ENCODE measurements around the gene MIPOL1.
"Not testable (repeated sequence)": the region's sequence is repeated elsewhere in the genome, so short reads cannot be mapped to it uniquely, and the experiment has no call there.

Gene MIPOL1, protein sequence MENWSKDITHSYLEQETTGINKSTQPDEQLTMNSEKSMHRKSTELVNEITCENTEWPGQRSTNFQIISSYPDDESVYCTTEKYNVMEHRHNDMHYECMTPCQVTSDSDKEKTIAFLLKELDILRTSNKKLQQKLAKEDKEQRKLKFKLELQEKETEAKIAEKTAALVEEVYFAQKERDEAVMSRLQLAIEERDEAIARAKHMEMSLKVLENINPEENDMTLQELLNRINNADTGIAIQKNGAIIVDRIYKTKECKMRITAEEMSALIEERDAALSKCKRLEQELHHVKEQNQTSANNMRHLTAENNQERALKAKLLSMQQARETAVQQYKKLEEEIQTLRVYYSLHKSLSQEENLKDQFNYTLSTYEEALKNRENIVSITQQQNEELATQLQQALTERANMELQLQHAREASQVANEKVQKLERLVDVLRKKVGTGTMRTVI

DNA sequence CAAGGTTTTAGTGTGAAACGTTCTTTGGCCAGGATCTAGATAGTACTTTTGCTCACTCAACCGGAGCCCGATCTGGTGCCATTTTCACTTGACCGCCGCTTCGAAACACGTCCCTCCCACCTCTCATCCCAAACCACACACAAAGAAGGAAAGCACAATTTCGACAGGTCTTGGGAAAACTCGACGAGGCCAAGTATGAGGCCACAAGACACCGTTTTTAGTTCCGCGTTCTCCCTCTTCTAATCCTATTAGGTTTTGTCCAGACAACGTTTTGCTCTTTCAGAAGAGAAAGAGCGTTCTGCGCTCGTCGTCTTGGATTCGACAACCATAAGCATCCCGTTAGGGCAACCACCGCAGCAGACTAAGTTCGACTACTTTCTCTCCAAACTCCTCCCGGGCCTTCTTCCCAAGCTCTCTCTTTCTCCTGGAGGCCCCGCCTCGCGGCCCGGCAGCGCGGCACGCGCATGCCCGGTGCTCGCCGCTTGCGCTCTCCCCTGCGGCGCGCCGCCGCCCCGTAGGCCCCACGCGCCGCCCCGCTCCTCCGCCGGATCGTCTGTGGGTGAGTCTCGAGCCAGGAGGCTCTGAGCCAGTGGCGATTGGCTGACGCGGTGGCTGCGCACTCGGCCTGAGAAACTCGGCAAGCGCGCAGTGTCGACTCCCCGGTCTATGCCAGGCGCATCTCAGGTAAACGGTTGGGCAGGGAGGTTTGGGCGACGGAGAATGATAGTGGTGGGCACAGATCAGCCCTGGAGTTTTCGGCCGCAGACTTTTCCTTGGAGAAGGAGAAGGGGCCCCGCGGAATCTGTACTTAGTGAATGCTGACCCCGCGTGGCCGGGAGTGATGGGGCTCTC, at the start of gene MIPOL1:
Gene MIPOL1, plus strand, starts transcription at position 517 of the 852 bp plus-strand sequence. CDS start 49,952 bp downstream, outside the sequence.
- DNase-seq, result peak; percentile 86

DNA sequence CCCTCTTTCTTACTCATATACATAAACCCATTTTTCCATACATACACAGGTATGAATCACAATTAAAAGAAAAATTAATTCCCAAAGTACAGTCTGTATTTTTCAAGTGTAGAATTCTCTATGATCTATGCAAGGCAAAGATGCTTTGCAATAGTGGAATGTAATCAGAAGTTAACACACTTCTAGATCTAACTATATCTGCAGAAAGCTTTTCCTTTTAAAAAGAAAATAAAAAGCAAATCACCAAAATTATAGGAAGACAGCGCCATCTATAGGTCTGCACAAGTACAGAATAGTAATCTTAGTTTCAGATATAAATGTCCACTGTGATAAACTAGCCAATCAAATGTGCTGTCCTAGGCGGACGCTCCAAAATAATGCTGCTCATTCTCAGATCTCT, 47.3 kb upstream of the MIPOL1 start:
- peak; percentile 37 for DNase-seq

DNA sequence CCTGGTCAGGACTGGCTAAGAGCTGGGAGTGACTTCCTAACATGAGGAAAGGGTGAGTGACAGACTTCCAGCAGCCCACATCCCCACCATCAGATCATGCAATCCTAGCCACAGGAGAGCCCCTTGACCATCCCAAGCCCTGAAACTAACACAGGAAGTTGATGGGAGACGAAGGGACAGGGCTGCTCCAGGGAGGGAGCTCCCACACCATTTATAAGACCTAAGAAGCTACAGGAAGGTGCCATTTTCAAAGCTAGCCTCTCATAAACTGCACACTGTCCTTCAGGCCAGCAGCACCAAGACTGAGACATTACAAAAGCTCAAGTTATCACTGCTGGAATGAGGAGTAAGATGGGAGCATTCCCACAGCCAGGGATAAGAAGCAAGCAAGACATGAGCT, 44.7 kb upstream of the MIPOL1 start:
- no peak for DNase-seq

DNA sequence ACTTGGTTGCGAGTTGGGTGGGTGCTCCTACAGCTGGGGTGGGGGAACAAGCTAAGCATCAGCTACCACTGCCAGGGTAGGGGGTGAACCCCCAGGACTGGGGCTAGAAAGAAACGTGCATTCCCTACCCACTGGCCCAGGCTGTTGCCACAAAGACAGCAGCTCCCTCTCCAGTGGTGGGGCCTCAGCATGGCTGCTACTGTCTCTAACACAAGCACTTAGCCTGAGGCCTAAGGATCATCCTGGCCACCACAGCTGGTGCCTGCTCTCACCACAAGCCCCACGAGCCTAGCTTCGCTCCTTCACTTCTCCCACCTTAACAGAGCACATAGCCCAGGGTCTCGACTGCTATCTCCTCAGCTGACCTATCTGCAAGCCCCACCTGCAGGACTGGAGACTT, 44.3 kb upstream of the MIPOL1 start:
- no peak for DNase-seq

DNA sequence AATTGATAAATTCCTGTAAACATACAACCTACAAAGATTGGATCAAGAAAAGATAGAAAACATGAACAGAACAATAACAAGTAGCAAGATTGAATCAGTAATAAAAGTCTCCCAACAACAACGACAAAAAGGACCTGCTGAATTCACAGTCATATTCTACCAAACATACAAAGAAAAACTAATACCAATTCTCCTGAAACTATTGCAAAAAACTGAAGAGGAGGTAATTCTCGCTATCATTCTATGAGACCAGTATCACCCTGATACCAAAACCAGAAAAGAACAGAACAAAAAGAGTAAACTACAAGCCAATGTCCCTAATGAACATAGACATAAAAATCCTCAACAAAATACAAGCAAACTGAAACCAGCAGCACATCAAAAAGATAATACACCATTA, 39.8 kb upstream of the MIPOL1 start:
- no peak for DNase-seq

DNA sequence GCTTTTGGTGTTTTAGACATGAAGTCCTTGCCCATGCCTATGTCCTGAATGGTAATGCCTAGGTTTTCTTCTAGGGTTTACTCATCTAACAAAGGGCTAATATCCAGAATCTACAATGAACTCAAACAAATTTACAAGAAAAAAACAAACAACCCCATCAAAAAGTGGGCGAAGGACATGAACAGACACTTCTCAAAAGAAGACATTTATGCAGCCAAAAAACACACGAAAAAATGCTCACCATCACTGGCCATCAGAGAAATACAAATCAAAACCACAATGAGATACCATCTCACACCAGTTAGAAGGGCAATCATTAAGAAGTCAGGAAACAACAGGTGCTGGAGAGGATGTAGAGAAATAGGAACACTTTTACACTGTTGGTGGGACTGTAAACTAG, 35.4 kb upstream of the MIPOL1 start:
- DNase-seq, result not testable (repeated sequence)

DNA sequence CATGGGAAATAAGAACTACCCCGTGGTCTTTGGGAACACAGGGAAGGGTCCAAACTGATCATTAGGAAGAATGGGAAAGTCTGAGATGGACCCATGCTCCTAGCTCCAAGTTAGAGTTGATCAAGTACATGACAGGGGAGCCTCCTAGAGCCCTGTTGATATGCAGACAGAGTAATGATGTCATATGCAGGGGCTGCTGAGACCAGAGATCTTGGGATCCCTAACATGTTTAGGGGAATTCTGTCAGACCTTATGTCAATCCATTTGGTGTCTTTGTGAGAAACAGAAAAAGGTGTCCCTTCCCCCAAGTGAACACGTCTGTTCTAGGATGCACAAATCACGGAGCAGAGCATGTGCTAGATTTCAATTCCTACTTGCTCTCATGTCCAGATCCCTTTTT, 31.9 kb upstream of the MIPOL1 start:
- no peak for DNase-seq

DNA sequence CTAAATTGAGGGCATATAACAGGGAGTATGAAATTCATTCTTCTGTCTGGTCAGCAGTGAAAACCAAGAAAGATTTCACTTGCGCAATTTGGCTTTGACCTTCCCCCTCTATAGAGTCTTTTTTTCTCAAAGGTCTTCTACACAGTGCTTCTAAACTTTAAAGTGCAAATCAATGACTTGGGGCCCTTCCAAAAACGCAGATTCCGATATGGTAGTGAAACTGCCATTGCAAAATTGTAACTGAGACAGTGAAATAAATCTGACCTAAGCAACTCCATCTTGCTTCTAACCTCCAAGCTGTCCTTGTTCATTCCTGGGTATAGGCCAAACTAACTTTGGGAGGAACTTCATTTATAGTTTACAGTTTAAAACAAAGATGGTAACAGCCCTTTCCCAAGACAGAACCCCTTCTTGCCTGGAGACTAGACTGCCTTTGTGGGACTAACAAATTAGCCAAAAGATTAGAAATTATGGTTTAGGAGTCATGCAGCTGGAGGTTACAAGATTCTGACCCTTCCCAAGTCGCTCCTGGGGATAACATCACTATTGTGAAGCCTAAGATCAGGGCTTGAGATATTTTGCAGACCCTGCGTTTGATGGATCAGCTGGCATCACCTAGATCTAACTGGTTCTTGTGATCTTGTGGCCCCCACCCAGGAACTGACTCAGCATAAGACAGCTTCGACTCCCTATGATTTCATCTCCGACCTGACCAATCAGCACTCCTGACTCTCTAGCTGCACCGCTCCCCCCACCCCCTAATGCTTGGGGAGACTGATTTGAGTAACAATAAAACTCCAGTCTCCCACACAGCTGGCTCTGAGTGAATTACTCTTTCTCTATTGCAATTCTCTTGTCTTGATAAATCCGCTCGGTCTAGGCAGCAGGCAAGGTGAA, 30.3 kb upstream of the MIPOL1 start:
- DNase-seq, result no peak

DNA sequence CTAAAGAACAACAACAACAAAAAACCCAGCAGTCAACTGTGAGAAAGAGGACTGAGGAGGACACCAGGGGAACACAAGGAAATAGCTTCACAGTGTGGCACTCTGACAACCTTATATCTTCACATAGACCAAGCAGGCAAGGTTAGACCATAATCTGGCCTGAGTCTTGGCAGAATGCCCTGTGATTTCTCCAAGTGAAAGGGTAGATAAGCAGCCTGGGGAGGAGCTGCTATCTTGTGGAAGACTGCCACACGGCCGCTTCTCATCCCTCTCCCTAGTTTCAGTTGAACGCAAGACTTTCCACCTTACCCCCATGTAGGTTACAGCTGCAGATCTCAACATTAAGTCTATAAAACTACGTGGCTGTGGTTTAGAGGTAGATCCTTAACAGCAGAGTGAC, 29.0 kb upstream of the MIPOL1 start:
- DNase-seq, result no peak

DNA sequence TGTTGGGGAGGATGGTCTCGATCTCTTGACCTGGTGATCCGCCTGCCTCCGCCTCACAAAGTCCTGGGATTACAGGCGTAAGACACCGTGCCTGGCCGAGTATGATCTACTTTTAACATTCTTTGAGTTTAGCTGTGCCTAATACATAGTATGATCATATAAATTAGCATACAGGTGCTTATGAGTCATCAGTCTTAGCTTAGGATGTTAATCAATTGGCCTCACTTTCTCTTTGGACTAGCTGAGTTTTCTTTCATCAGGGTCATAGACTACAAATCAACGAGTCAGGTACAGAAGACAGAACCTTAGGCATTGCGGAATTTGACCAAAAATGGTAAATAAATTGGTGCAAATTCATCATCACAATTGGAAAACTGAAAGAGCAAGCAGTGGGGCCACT, 27.5 kb upstream of the MIPOL1 start:
- DNase-seq, result no peak

DNA sequence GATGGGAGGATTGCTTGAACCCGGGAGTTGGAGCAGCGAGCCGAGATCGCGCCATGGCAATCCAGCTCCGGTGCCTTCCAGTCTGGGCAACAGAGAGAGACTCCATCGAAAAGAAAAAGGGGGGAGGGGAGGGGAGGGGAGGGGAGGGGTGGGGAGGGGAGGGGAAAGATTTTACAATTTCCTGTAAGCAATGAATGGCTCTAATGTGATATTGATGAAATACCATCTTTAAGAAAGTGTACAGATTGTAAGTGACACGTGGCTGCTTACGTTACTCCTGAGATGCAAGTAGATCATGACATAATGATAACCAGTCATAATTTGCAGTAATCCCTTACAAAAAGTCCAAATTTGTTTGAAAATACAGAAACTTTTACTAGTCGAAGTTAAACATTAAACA, 26.7 kb upstream of the MIPOL1 start:
- DNase-seq, result no peak

DNA sequence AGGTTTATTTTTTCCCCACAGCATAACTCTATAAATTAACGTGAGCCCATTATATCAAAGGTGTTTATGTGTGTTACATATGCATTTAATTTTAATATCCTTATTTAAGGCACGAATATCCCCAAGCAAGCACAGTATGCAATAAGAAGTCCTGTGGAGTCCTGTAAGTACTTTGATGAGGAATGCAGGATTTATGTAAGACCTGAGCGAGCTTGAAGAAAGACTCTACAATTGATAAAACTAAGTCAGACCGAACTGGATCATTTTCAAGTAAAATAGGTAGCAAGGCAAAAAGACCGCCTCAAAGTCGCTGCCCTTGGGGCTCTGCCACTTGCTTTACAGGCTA, 26.1 kb upstream of the MIPOL1 start:
- no peak for DNase-seq

DNA sequence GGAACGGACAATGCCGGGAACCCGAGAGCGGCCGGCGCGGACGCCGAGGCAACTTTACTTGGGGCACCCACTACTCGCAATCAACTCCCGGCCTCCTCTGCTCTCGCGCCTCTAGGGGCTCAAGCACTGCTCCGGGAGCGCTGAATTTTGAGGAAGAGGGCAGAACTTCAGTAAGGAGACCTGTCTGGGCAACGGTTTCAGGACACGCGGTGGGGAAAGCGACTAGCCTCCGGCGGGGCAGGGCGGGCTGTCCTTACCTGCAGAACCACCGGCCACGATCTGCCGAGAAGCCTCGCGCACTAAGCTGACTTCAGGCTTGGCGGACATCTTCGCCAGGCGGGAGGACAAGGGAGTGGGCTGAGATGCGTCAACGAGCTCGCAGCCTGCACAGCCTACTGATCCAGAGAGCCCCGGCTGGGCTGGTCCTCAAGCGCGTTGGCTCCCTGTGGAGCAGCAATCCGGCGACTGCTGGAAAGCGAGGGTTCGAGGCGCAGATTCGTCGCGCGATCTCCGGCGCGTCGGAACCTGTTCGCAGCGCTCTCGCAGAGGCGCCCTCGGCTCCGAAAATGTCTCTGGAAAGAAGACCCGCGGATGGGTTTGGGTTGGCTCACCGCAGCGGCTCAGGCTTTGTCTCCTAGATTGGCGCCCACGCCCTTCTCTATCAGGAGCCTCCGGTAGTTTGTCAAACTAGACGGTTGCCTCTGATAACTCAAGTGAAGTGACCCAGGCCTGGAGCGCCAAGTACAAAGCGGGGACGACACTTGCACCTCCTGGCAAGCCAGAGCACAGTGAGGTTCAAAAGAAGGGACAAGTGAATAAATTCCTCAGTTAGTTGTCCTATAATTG, 25.5 kb upstream of the MIPOL1 start, which contains the start of gene SLC25A21:
Gene SLC25A21, minus strand, starts transcription at position 583 of the 846 bp plus-strand sequence.
- DNase-seq, result peak; percentile 81

DNA sequence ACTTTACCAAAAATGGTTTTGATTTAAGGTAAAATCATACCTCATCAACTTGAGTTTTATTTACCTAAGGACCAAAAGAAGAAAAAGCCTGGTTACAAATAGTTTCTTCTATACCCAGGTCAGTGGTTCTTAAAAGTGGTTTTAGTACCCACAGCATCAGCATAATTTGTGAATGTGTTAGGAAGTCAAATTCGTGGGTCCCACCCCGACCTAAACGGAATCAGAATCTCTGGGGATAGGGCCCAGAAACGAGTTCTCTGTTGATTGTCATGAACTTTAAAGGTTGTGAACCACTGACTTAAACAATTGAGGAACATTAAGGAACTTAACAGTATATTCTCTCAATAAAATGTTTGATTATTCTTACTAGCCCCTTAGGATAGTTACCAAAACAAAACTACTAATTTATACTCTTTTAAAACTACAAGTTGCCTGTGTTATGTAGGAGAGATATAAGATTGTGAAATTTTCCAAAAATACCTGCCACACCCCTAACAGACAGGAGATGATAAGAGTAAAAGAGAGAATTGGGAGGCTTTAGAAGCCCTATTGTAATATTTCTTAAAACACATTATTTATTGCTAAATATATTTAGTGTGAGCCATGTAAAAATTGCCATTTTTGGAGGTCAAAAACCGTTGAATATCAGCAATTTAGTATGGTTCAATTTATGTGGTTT, 24.7 kb upstream of the MIPOL1 start:
- no peak for DNase-seq

DNA sequence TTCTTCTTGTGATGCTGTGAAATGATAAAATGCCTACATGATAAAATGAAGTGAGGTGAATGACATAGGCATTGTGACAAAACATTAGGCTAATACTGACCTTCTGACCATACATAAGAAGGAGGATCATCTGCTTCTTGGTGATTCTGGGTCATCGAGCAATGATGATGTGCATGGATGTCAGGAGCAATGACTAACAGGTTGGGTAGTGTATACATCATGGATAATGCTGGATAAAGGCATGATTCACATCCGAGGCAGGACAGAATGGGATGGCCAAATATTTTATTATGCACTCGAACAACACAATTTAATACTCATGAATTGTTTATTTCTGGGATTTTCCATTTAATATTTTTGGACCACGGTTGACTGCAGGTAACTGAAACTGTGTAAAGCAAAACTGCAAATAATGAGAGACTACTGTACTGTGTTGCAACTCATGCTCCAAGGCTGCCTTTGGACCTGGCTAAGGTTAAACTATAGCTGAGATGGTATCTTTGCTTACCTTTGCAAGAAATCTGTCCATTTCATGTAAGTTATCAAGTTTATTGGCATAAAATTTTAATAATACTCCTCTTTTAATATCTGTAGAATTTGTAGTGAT, 17.7 kb upstream of the MIPOL1 start:
- no peak for DNase-seq

DNA sequence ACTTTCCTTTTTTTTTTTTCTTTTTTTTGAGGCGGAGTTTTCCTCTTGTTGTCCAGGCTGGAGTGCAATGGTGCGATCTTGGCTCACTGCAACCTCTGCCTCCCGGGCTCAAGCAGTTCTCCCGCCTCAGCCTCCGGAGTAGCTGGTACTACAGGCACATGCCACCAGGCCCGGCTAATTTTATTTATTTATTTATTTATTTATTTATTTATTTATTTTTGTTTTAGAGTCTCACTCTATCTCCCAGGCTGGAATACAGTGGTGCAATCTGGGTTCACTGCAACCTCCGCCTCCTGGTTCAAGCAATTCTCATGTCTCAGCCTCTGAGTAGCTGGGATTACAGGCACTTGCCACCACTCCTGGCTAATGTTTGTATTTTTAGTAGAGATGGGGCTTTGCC, 16.9 kb upstream of the MIPOL1 start:
- DNase-seq, result not testable (repeated sequence)

DNA sequence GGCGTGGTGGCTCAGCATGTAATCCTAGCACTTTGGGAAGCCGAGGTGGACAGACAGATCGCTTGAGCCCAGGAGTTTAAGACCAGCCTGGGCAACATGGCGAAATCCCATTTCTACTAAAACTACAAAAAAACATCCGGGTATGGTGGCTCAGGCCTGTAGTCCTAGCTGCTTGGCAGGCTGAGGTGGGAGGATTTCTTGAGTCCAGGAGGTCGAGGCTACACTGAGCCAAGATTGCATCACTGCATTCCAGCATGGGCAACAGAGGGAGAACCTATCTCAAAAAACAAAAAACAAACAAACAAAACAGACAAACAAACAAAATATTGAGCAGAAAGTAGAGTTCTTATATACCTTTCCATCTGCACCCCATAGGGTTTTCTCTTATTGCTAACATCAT, 16.3 kb upstream of the MIPOL1 start:
- no peak for DNase-seq

DNA sequence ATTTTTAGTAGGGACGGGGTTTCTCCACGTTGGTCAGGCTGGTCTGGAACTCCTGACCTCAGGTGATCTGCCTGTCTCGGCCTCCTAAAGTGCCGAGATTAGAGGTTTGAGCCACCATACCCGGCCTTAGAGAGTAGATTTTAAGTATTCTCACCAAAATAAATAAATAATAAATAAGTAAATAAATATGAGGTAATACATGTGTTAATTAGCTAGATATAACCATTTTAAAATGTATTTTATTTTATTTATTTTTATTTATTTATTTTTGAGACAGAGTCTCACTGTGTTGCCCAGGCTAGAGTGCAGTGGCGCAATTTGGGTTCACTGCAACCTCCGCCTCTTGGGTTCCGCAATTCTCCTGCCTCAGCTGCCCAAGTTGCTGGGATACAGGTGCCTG, 13.2 kb upstream of the MIPOL1 start:
- not testable (repeated sequence) for DNase-seq

DNA sequence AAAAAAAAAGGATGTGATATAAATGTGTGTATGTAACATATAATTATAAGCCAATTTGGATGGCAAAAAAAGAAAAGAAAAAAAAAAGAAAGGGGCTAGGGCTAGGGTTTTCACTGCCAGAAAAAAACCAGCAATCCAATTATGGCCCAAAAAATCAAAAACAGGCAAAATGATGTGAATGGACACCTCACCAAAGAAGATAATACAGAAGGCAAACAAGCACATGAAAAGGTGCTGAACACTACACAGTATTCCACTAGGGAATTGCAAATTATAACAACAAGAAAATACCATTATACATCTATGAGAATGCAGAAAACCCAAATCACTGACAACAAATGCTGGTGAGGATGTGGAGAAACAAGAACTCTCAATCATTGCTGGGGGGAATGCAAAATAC, 12.1 kb upstream of the MIPOL1 start:
- no peak for DNase-seq

DNA sequence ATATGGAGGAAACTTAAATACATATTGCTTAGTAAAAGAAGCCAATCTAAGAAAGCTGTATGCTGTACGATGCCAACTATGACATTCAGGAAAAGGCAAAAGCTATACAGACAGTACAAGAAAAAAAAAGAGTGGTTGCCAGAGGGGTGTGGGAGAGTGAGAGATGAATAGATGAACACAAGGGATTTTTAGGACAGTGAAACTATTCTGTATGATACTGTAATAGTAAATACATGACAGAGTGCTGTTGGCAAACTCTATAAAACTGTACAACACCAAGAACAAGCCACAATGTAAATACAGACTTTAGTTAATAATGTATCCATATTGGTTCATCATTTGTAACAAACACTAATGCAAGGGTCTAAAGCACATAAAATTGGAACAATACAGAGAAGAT, 10.9 kb upstream of the MIPOL1 start:
- DNase-seq, result no peak

DNA sequence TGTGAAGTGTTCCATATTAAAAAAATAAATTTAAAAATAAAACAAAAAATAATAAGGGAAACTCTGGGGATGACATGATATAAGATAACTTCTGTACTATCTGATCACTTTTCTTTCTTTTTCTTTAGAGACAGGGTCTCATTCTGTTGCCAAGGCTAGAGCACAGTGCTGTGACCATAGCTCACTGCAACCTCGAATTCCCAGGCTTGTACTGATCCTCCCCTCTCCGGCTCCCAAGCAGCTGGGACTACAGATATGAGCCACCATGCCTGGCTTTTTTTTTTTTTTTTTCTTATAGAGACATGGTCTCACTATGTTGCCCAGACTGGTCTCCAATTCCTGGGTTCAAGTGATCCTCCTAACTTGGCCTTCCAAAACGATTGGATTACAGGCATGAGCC, 10.4 kb upstream of the MIPOL1 start:
- DNase-seq, result no peak
